ENCODE results near the gene MRTFA.

- no peak for TF ChIP-seq GATA2 (IDR thresholded peaks at IDR 0.05; ENCODE audit: low read depth, low read length)
- no peak for TF ChIP-seq GATA3 (IDR thresholded peaks at IDR 0.05; ENCODE audit: low read depth, low read length)
Observed at GRCh38 chr22:40403141-40403540, 233.4 kb downstream of the MRTFA start.
